Measurements from ENCODE around the gene APOC1. TPM values are rescaled to one million over a fixed set of nuclear protein-coding genes. Genes with fewer than 3 reads are reported as not detected.

The APOC1 gene
- total RNA-seq, 1 experiment from 2014 or later = 250 TPM

GRCh38 chr19:44889830-44890365, 24.5 kb upstream of the APOC1 start:
- Histone ChIP-seq H3K4me1 (peaks cover 9% of the 10 kb centered on the region), H3K4me3 (ENCODE audit: low read depth, low read length) (peak overlapping the region; percentile 39), H3K9me3 (no peaks in the 10 kb centered on the region), H3K36me3 (ENCODE audit: control insufficient read depth, insufficient read depth, low read length) (peaks cover 11% of the 10 kb centered on the region), H3K27me3 (replicated peaks; ENCODE audit: control insufficient read depth, insufficient read depth, low read length) (no peaks in the 10 kb centered on the region)
- H3K27me3 Mint-ChIP-seq (ENCODE audit: insufficient read depth, unreplicated experiment) = no peaks in the 10 kb centered on the region
- peaks cover 93% of the 10 kb centered on the region for H3K36me3 Mint-ChIP-seq (ENCODE audit: insufficient read depth, unreplicated experiment)
- ChIA-PET POLR2A (interaction anchor here (0.6 to 1.4 kb wide), 9 partner anchors 15 to 202 kb away, joined by 3 to 24 read pairs (median 3); partner anchors contain the start of genes APOE and NECTIN2), CTCF (interaction anchor here (0.7 to 1.4 kb wide), 6 partner anchors 16 to 214 kb away, joined by 3 to 18 read pairs (median 4); partner anchors contain the start of genes APOE and NECTIN2)
- peak overlapping the region; percentile 79 for H3K4me3 Mint-ChIP-seq (ENCODE audit: unreplicated experiment)
- intact Hi-C loops (cut with micrococcal nuclease; ENCODE audit: unreplicated experiment) = loop anchor here (1.0 kb wide), 2 partner anchors 15 to 44 kb away; partner anchors contain the start of genes APOE and NECTIN2
- no peak for DNase-seq
- H3K4me1 Mint-ChIP-seq (ENCODE audit: low read depth, unreplicated experiment) = peaks cover 12% of the 10 kb centered on the region
- H3K27ac Mint-ChIP-seq (ENCODE audit: unreplicated experiment) = peak overlapping the region; percentile 91
- no peaks in the 10 kb centered on the region for H3K9me3 Mint-ChIP-seq (ENCODE audit: unreplicated experiment)
- TSS peak; percentile 97 for BruUV-seq (replicated peaks)
- TF ChIP-seq CTCF (IDR thresholded peaks at IDR 0.05; ENCODE audit: insufficient read depth in 1 of 2, low read depth in 1 of 2, low read length in 1 of 2, severe bottlenecking in 1 of 2, unreplicated experiment in 1 of 2) = no peak

- Histone ChIP-seq H3K27me3 (replicated peaks; ENCODE audit: control insufficient read depth, insufficient read depth, low read length) (no peaks in the 10 kb centered on the region), H3K36me3 (ENCODE audit: control insufficient read depth, insufficient read depth, low read length) (peaks cover 11% of the 10 kb centered on the region), H3K4me3 (ENCODE audit: low read depth, low read length) (peak overlapping the region; percentile 39), H3K4me1 (peaks cover 9% of the 10 kb centered on the region), H3K9me3 (no peaks in the 10 kb centered on the region)
- H3K27me3 Mint-ChIP-seq (ENCODE audit: insufficient read depth, unreplicated experiment) = no peaks in the 10 kb centered on the region
- no peaks in the 10 kb centered on the region for H3K9me3 Mint-ChIP-seq (ENCODE audit: unreplicated experiment)
- intact Hi-C loops (cut with micrococcal nuclease; ENCODE audit: unreplicated experiment) = loop anchor here (1.0 kb wide), 2 partner anchors 15 to 44 kb away; partner anchors contain the start of genes APOE and NECTIN2
- CTCF ChIA-PET = interaction anchor here (0.7 to 1.4 kb wide), 8 partner anchors 15 to 213 kb away, joined by 3 to 18 read pairs (median 4); partner anchors contain the start of genes APOE and NECTIN2
- no peak for TF ChIP-seq CTCF (IDR thresholded peaks at IDR 0.05; ENCODE audit: insufficient read depth in 1 of 2, low read depth in 1 of 2, low read length in 1 of 2, severe bottlenecking in 1 of 2, unreplicated experiment in 1 of 2)
- peak overlapping the region; percentile 79 for H3K4me3 Mint-ChIP-seq (ENCODE audit: unreplicated experiment)
- POLR2A ChIA-PET = interaction anchor here (0.6 to 1.4 kb wide), 10 partner anchors 15 to 350 kb away, joined by 3 to 24 read pairs (median 3); partner anchors contain the start of genes APOE and NECTIN2
- H3K27ac Mint-ChIP-seq (ENCODE audit: unreplicated experiment) = peak overlapping the region; percentile 91
- no TSS peak for BruUV-seq (replicated peaks)
- peak; percentile 100 for DNase-seq
- peaks cover 12% of the 10 kb centered on the region for H3K4me1 Mint-ChIP-seq (ENCODE audit: low read depth, unreplicated experiment)
- peaks cover 97% of the 10 kb centered on the region for H3K36me3 Mint-ChIP-seq (ENCODE audit: insufficient read depth, unreplicated experiment)
Measured at GRCh38 chr19:44890366-44891015, 23.9 kb upstream of the APOC1 start.

Data from Caco-2 (cell line).